SK-N-DZ (cell line): ENCODE data around the gene CLDND1.

ENCODE experiments used
- DNase-seq: peaks from one replicate; pipeline ENCODE4 v3.0.0-alpha.2; 2015; ENCODE audit warnings: low spot score
- small RNA-seq, 2 experiments: library from RNA; depleted of rRNA; stranded (forward); fragments of <200 nt; gene quantifications; one replicate each; pipeline ENCODE3, GENCODE V24; 2014

Gene CLDND1

GRCh38 chr3:98514948-98515347, 7.8 kb downstream of the CLDND1 start:
- no peak for DNase-seq

GRCh38 chr3:98513736-98514135, 9.0 kb downstream of the CLDND1 start:
- no peak for DNase-seq

GRCh38 chr3:98513091-98513511, 9.6 kb downstream of the CLDND1 start:
- no peak for DNase-seq

GRCh38 chr3:98512576-98512975, 10.1 kb downstream of the CLDND1 start:
- no peak for DNase-seq

GRCh38 chr3:98508582-98508981, 14.1 kb downstream of the CLDND1 start:
- DNase-seq, result no peak

- no peak for DNase-seq
Measured at GRCh38 chr3:98504539-98504938, 18.2 kb downstream of the CLDND1 start.

GRCh38 chr3:98501863-98502576, 20.7 kb downstream of the CLDND1 start:
- no peak for DNase-seq

GRCh38 chr3:98501270-98501669, 21.4 kb downstream of the CLDND1 start:
- no peak for DNase-seq

- no peak for DNase-seq
Measured at GRCh38 chr3:98500019-98500418, 22.7 kb downstream of the CLDND1 start.

GRCh38 chr3:98497381-98497780, 25.3 kb downstream of the CLDND1 start, which contains the start of gene OR5K2:
OR5K2 (plus strand) TSS chr3:98497681; CDS start chr3:98497681, 0 bp downstream.
- DNase-seq, result no peak

GRCh38 chr3:98483626-98484025, 39.1 kb downstream of the CLDND1 start:
- DNase-seq, result no peak

- DNase-seq, result no peak
Measured at GRCh38 chr3:98482717-98483482, 39.8 kb downstream of the CLDND1 start.

Small RNA genes within 50 kb of the gene (small RNA-seq; reads per million reads assigned to genes)
- gene RPL38P4, result 0 reads per million in 2 experiments
